H1 (cell line): ENCODE measurements around the gene CACFD1. TPM values are rescaled to one million over a fixed set of nuclear protein-coding genes. Genes with fewer than 3 reads are reported as not detected.
A peak's percentile ranks its signal among the peaks of the same experiment; 100 is the strongest.

ENCODE experiments used
- CTCF ChIA-PET: fragments of 300-600 bp; sonication (Branson Sonifier 250); formaldehyde crosslinking; loops from one replicate; lab custom pipeline; 2021; ENCODE audit not compliant: partially characterized antibody; lab: Charles Lee
- POLR2A ChIA-PET: fragments of 300-600 bp; sonication (Branson Sonifier 250); formaldehyde crosslinking; loops from one replicate; lab custom pipeline; 2021; ENCODE audit warnings: inconsistent platforms; ENCODE audit not compliant: partially characterized antibody; lab: Charles Lee
- DNase-seq, 2 experiments: peaks; one replicate each; pipeline versions ENCODE4 v3.0.0 to v3.0.0-alpha.2; 2010 to 2022; ENCODE audit warnings: low spot score in 2 of 2, low read depth in 1 of 2, mixed read lengths in 1 of 2
- FAIRE-seq: peaks from 2 replicates; lab custom pipeline; 2011; peaks lifted over from hg19 to GRCh38; lab: Jason Lieb, UNC
- H2AFZ ChIP-seq: 2 replicates; pipeline ENCODE4 v1.8.1; 2012; ENCODE audit warnings: low read length, inconsistent platforms
- H2AK5ac ChIP-seq: 2 replicates; pipeline ENCODE4 v1.6.1; 2013; ENCODE audit warnings: low read depth, low read length
- H2BK120ac ChIP-seq: replicated peaks from 2 replicates; pipeline ENCODE3; 2013; ENCODE audit warnings: low read depth, low read length, inconsistent platforms
- H2BK12ac ChIP-seq: 2 replicates; pipeline ENCODE4 v1.6.1; 2013; ENCODE audit warnings: low read depth, low read length
- H2BK15ac ChIP-seq: 2 replicates; pipeline ENCODE4 v1.6.1; 2013; ENCODE audit warnings: low read length
- H2BK20ac ChIP-seq: 2 replicates; pipeline ENCODE4 v1.6.1; 2013; ENCODE audit warnings: low read length
- H2BK5ac ChIP-seq: 2 replicates; pipeline ENCODE4 v1.6.1; 2013; ENCODE audit warnings: low read depth, low read length
- H3K14ac ChIP-seq: 2 replicates; pipeline ENCODE4 v1.6.1; 2013; ENCODE audit warnings: inconsistent platforms; ENCODE audit not compliant: insufficient read length
- H3K18ac ChIP-seq: 2 replicates; pipeline ENCODE4 v1.6.1; 2013; ENCODE audit warnings: low read length; ENCODE audit errors: extremely low read depth
- H3K23ac ChIP-seq: 2 replicates; pipeline ENCODE4 v1.6.1; 2013; ENCODE audit warnings: inconsistent platforms; ENCODE audit not compliant: insufficient read length
- H3K23me2 ChIP-seq: 2 replicates; pipeline ENCODE4 v1.6.1; 2013; ENCODE audit warnings: low read depth, low read length
- H3K27ac ChIP-seq: 2 replicates; pipeline ENCODE4 v1.6.1; 2011; ENCODE audit warnings: low read depth, low read length, inconsistent platforms
- H3K27me3 ChIP-seq, 4 experiments: replicated peaks in 1 of 4; 1 replicate in 1 of 4; 2 replicates in 3 of 4; pipeline versions ENCODE4 v1.6.1 to v1.8.1; 2011 to 2013; ENCODE audit warnings: low read length in 3 of 4, mild to moderate bottlenecking in 3 of 4, inconsistent platforms in 2 of 4, mixed read lengths in 2 of 4, moderate library complexity in 1 of 4; ENCODE audit not compliant: control insufficient read depth in 3 of 4, insufficient read depth in 3 of 4; ENCODE audit errors: extremely low read depth in 1 of 4
- H3K36me3 ChIP-seq, 4 experiments: 2 replicates each; pipeline versions ENCODE4 v1.6.1 to v1.8.1; 2011 to 2013; ENCODE audit warnings: mild to moderate bottlenecking in 4 of 4, low read length in 3 of 4, moderate library complexity in 2 of 4, control low read depth in 1 of 4, inconsistent platforms in 1 of 4; ENCODE audit not compliant: insufficient read depth in 4 of 4, control insufficient read depth in 2 of 4
- H3K4ac ChIP-seq: replicated peaks from 2 replicates; pipeline ENCODE3; 2013; ENCODE audit warnings: low read length, low read depth, mixed read lengths, inconsistent platforms; ENCODE audit not compliant: insufficient read length
- H3K4me1 ChIP-seq, 4 experiments: replicated peaks in 1 of 4; 1 replicate in 1 of 4; 2 replicates in 3 of 4; pipeline versions ENCODE4 v1.6.1 to v1.8.1; 2011 to 2013; ENCODE audit warnings: low read length in 3 of 4, inconsistent platforms in 2 of 4, mixed read lengths in 1 of 4; ENCODE audit not compliant: insufficient read depth in 4 of 4, control insufficient read depth in 3 of 4
- H3K4me2 ChIP-seq, 2 experiments: 2 replicates each; pipeline versions ENCODE4 v1.6.1 to v1.8.1; 2011 to 2013; ENCODE audit warnings: low read depth in 2 of 2, low read length in 2 of 2, control low read depth in 1 of 2, inconsistent platforms in 1 of 2, mild to moderate bottlenecking in 1 of 2; ENCODE audit not compliant: insufficient read depth in 1 of 2
- H3K4me3 ChIP-seq, 4 experiments: fragments of 200-600, 300-600 bp in 1 of 4; sonication (generic), shearing (Covaris generic), sonication (Bioruptor Twin) in 1 of 4; 2 replicates each; pipeline versions ENCODE4 v1.5.1 to v1.8.1; 2011 to 2016; ENCODE audit warnings: low read length in 4 of 4, low read depth in 3 of 4, control low read depth in 2 of 4, inconsistent platforms in 2 of 4, mild to moderate bottlenecking in 2 of 4, mixed read lengths in 1 of 4, moderate library complexity in 1 of 4; ENCODE audit not compliant: insufficient read depth in 2 of 4; ENCODE audit errors: extremely low read depth in 1 of 4
- H3K56ac ChIP-seq: replicated peaks from 2 replicates; pipeline ENCODE3; 2013; ENCODE audit warnings: low read depth, mild to moderate bottlenecking, mixed read lengths, low read length, inconsistent platforms; ENCODE audit not compliant: insufficient read length
- H3K79me1 ChIP-seq: 2 replicates; pipeline ENCODE4 v1.6.1; 2013; ENCODE audit warnings: low read depth, low read length, control low read depth
- H3K79me2 ChIP-seq, 2 experiments: 2 replicates each; pipeline versions ENCODE4 v1.6.1 to v1.8.1; 2012 to 2013; ENCODE audit warnings: low read length in 2 of 2, mild to moderate bottlenecking in 2 of 2, inconsistent platforms in 1 of 2; ENCODE audit not compliant: insufficient read depth in 2 of 2, control insufficient read depth in 1 of 2
- H3K9ac ChIP-seq, 4 experiments: replicated peaks in 1 of 4; 1 replicate in 1 of 4; 2 replicates in 3 of 4; pipeline versions ENCODE4 v1.6.1 to v1.8.1; 2011 to 2013; ENCODE audit warnings: low read depth in 3 of 4, low read length in 3 of 4, control low read depth in 2 of 4, mild to moderate bottlenecking in 2 of 4, moderate library complexity in 2 of 4, inconsistent platforms in 1 of 4; ENCODE audit errors: extremely low read depth in 1 of 4
- H3K9me3 ChIP-seq, 2 experiments: 2 replicates each; pipeline versions ENCODE4 v1.6.1 to v1.8.1; 2012 to 2013; ENCODE audit warnings: mild to moderate bottlenecking in 2 of 2, moderate library complexity in 2 of 2, control low read depth in 1 of 2, inconsistent platforms in 1 of 2, low read depth in 1 of 2, low read length in 1 of 2, mixed read lengths in 1 of 2; ENCODE audit not compliant: insufficient read depth in 2 of 2
- H4K20me1 ChIP-seq, 2 experiments: replicated peaks in 1 of 2; 2 replicates each; pipeline versions ENCODE3 to v1.8.1; 2011 to 2013; ENCODE audit warnings: inconsistent platforms in 2 of 2, low read length in 2 of 2, mild to moderate bottlenecking in 1 of 2; ENCODE audit not compliant: insufficient read depth in 2 of 2, control insufficient read depth in 1 of 2
- H4K5ac ChIP-seq: 2 replicates; pipeline ENCODE4 v1.6.1; 2013; ENCODE audit warnings: low read length, low read depth, mixed read lengths, inconsistent platforms; ENCODE audit not compliant: insufficient read length
- H4K8ac ChIP-seq: 2 replicates; pipeline ENCODE4 v1.8.0; 2013; ENCODE audit warnings: mild to moderate bottlenecking, moderate library complexity, low read length, inconsistent platforms; ENCODE audit not compliant: insufficient read depth; ENCODE audit errors: extremely low read depth
- H4K91ac ChIP-seq: replicated peaks from 2 replicates; pipeline ENCODE3; 2013; ENCODE audit warnings: low read length, mixed read lengths, inconsistent platforms; ENCODE audit not compliant: insufficient read length
- CHD2 ChIP-seq: IDR thresholded peaks from 2 replicates; pipeline ENCODE4 v1.6.1; 2012; ENCODE audit warnings: low read length, improper control_type of control experiment
- CREB1 ChIP-seq: IDR thresholded peaks from 2 replicates; pipeline ENCODE4 v1.6.1; 2012; ENCODE audit warnings: inconsistent platforms
- FOSL1 ChIP-seq: IDR thresholded peaks from 2 replicates; pipeline ENCODE4 v1.6.1; 2011; ENCODE audit warnings: mild to moderate bottlenecking, low read depth, low read length, moderate library complexity; ENCODE audit not compliant: insufficient read depth
- JUN ChIP-seq: IDR thresholded peaks from 2 replicates; pipeline ENCODE4 v1.6.1; 2011; ENCODE audit warnings: low read depth, mild to moderate bottlenecking, improper control_type of control experiment, low read length
- KDM1A ChIP-seq: fragments of 200-600, 300-600 bp; sonication (generic); IDR thresholded peaks from 2 replicates; pipeline ENCODE4 v1.7.1; 2016; ENCODE audit warnings: mild to moderate bottlenecking, low read length, borderline replicate concordance
- POLR2AphosphoS5 ChIP-seq: IDR thresholded peaks from 2 replicates; pipeline ENCODE4 v1.6.1; 2011; ENCODE audit warnings: low read depth, low read length
- POU5F1 ChIP-seq: IDR thresholded peaks from 2 replicates; pipeline ENCODE4 v1.6.1; 2011; ENCODE audit warnings: low read depth, mild to moderate bottlenecking, low read length, moderate library complexity
- SUZ12 ChIP-seq: fragments of 200-600 bp; sonication (generic); IDR thresholded peaks from 2 replicates; pipeline ENCODE4 v1.6.1; 2012; ENCODE audit warnings: mild to moderate bottlenecking, inconsistent platforms, low read length, moderate library complexity, mixed read lengths
- TAF1 ChIP-seq: IDR thresholded peaks from 2 replicates; pipeline ENCODE4 v1.6.1; 2011; ENCODE audit warnings: mild to moderate bottlenecking, low read depth, low read length
- TCF12 ChIP-seq: IDR thresholded peaks from 2 replicates; pipeline ENCODE4 v1.6.1; 2011; ENCODE audit warnings: low read depth, mild to moderate bottlenecking, low read length
- WGBS, 2 experiments: shearing (Covaris generic) in 1 of 2; methylation state at CpG; one replicate each; pipeline versions ENCODE4 v1.1.6 to v1.1.7; 2013 to 2015; ENCODE audit warnings: low lambda C conversion rate in 2 of 2, mixed read lengths in 2 of 2, inconsistent platforms in 1 of 2, low coverage in 1 of 2, missing lambda C conversion rate in 1 of 2; ENCODE audit not compliant: insufficient replicate concordance in 2 of 2, insufficient coverage in 1 of 2, insufficient read length in 1 of 2; ENCODE audit errors: extremely low coverage in 1 of 2, missing lambda C conversion rate in 1 of 2; 5-methylcytosine and 5-hydroxymethylcytosine counted together
- polyA plus RNA-seq, 7 experiments: library from polyadenylated mRNA; depleted of rRNA in 3 of 7; stranded (reverse) in 5 of 7; unstranded in 2 of 7; fragments of >200 nt in 5 of 7; fragments of 200-250 nt in 2 of 7; gene quantifications; 1 replicate in 5 of 7; 2 replicates in 1 of 7; 4 replicates in 1 of 7; pipeline versions ENCODE4 v1.2.1 to v1.2.3, GENCODE V29; 2011 to 2013; ENCODE audit warnings: missing spikeins in 2 of 7, mixed read lengths in 2 of 7
- total RNA-seq: library from RNA; stranded (reverse); fragmentation: NEBNext Ultra II Directional; extraction: Animal tissue kit (Norgen Biotek cat#: 25700); gene quantifications from 2 replicates; pipeline ENCODE4 v1.2.1, GENCODE V29; 2021
- TF ChIP-seq, protein P1 (sequence below), 3 experiments: IDR thresholded peaks; 1 replicate in 2 of 3; 2 replicates in 1 of 3; pipeline versions ENCODE4 v1.5.1 to v1.6.1; 2011; ENCODE audit warnings: low read length in 3 of 3, mild to moderate bottlenecking in 3 of 3, inconsistent platforms in 2 of 3, low read depth in 1 of 3, moderate library complexity in 1 of 3; ENCODE audit not compliant: insufficient read depth in 1 of 3; ENCODE audit errors: control extremely low read depth in 1 of 3

The CACFD1 gene
- total and polyA plus RNA-seq, 2 of the 8 experiments (the other 6 are each of a cell fraction or from before 2014, with no cell fraction given) = 13.4 to 15.5 TPM

- CTCF ChIA-PET = interaction anchor here (1.3 to 7.2 kb wide), 7 partner anchors 8 to 41 kb away, joined by 3 to 64 read pairs (median 8); partner anchors contain the start of genes ADAMTS13 and CACFD1
- H2BK5ac ChIP-seq = no peak overlapping the region
- TF ChIP-seq JUN = no peak
- TF ChIP-seq SUZ12 = no peak
- no peak for TF ChIP-seq KDM1A
- TF ChIP-seq, protein P1, sequence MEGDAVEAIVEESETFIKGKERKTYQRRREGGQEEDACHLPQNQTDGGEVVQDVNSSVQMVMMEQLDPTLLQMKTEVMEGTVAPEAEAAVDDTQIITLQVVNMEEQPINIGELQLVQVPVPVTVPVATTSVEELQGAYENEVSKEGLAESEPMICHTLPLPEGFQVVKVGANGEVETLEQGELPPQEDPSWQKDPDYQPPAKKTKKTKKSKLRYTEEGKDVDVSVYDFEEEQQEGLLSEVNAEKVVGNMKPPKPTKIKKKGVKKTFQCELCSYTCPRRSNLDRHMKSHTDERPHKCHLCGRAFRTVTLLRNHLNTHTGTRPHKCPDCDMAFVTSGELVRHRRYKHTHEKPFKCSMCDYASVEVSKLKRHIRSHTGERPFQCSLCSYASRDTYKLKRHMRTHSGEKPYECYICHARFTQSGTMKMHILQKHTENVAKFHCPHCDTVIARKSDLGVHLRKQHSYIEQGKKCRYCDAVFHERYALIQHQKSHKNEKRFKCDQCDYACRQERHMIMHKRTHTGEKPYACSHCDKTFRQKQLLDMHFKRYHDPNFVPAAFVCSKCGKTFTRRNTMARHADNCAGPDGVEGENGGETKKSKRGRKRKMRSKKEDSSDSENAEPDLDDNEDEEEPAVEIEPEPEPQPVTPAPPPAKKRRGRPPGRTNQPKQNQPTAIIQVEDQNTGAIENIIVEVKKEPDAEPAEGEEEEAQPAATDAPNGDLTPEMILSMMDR (IDR thresholded peaks at IDR 0.05; ENCODE audit: control extremely low read depth in 1 of 3, insufficient read depth in 1 of 3, low read depth in 1 of 3, low read length in 3 of 3) = no peak
- no peak for TF ChIP-seq TCF12
- TF ChIP-seq CHD2 = no peak
- no peak for TF ChIP-seq POU5F1
- no peak for TF ChIP-seq CREB1
- TF ChIP-seq TAF1 = no peak
- TF ChIP-seq POLR2AphosphoS5 = no peak
- no peak for TF ChIP-seq FOSL1
These were observed 14.3 kb upstream of the CACFD1 start for GRCh38 chr9:133445293-133445969.

More at GRCh38 chr9:133445293-133445969, 14.3 kb upstream of the CACFD1 start:
- Histone ChIP-seq H3K27ac (no peak overlapping the region), H2BK15ac (no peak overlapping the region), H3K9me3 (no peaks in the 10 kb centered on the region), H4K20me1 (peaks cover 0 to 5% of the 10 kb centered on the region in 2 experiments), H3K9ac (no peak overlapping the region), H3K4me1 (no peaks in the 10 kb centered on the region), H3K23ac (no peak overlapping the region), H3K14ac (no peak overlapping the region), H2BK20ac (no peak overlapping the region), H3K4ac (no peak overlapping the region), H4K5ac (no peak overlapping the region), H3K79me1 (no peaks in the 10 kb centered on the region), H3K36me3 (no peaks in the 10 kb centered on the region), H3K4me3 (no peak overlapping the region), H4K8ac (peak overlapping the region; percentile 85), H3K27me3 (no peaks in the 10 kb centered on the region), H4K91ac (no peak overlapping the region), H3K23me2 (no peaks in the 10 kb centered on the region), H3K18ac (no peak overlapping the region), H3K4me2 (no peak overlapping the region), H2BK12ac (no peak overlapping the region), H2BK120ac (no peak overlapping the region), H2AFZ (no peak overlapping the region), H2AK5ac (no peak overlapping the region), H3K79me2 (no peaks in the 10 kb centered on the region), H3K56ac (no peak overlapping the region)
- FAIRE-seq = no peak
- DNase-seq = no peak
- WGBS, 2 experiments = 88% methylated on average over 23 of the region's 23 CpGs; no CpG with 5 or more reads in 1 of the 2 experiments
- POLR2A ChIA-PET = interaction anchor here (0.7 kb wide), 1 partner anchor 20 kb away, joined by 3 read pairs; no protein-coding TSS in a partner anchor
